Mononuclear cell (primary cell): ENCODE data around the gene SECISBP2L. TPM values are rescaled to one million over a fixed set of nuclear protein-coding genes. Genes with fewer than 3 reads are reported as not detected.
A peak's percentile ranks its signal among the peaks of the same experiment; 100 is the strongest.
"Not testable (repeated sequence)": the region's sequence is repeated elsewhere in the genome, so short reads cannot be mapped to it uniquely, and the experiment has no call there.

ENCODE experiments used
- H3K27me3 ChIP-seq: 2 replicates; pipeline ENCODE4 v1.6.0; 2011; ENCODE audit warnings: low read length, control low read depth; ENCODE audit not compliant: insufficient read depth
- H3K4me1 ChIP-seq: 2 replicates; pipeline ENCODE4 v1.5.1; 2011; ENCODE audit warnings: mild to moderate bottlenecking, low read length, control low read depth; ENCODE audit not compliant: insufficient read depth
- H3K4me3 ChIP-seq: 2 replicates; pipeline ENCODE4 v1.5.1; 2011; ENCODE audit warnings: mild to moderate bottlenecking, low read length, moderate library complexity
- H3K9me3 ChIP-seq: 2 replicates; pipeline ENCODE4 v1.5.1; 2011; ENCODE audit warnings: low read depth, mild to moderate bottlenecking, control low read depth, low read length
- total RNA-seq: library from RNA; depleted of rRNA; stranded (reverse); fragments of >200 nt; gene quantifications from one replicate; pipeline ENCODE4 v1.2.3, GENCODE V29; 2012

SECISBP2L gene
- total RNA-seq, 1 donor: 78.3 TPM

- Histone ChIP-seq H3K4me1 (no peaks in the 10 kb centered on the region), H3K9me3 (no peaks in the 10 kb centered on the region), H3K4me3 (no peak overlapping the region), H3K27me3 (no peaks in the 10 kb centered on the region)
These were observed 57.1 kb downstream of the SECISBP2L start for GRCh38 chr15:48989170-48989569.

- H3K27me3 ChIP-seq: no peaks in the 10 kb centered on the region
- H3K4me3 ChIP-seq: no peak overlapping the region
- no peaks in the 10 kb centered on the region for H3K4me1 ChIP-seq
- H3K9me3 ChIP-seq: no peaks in the 10 kb centered on the region
These were observed 59.1 kb downstream of the SECISBP2L start for GRCh38 chr15:48987142-48987541.

GRCh38 chr15:48986240-48986639 is 60.0 kb downstream of the SECISBP2L start:
- no peaks in the 10 kb centered on the region for H3K9me3 ChIP-seq
- H3K27me3 ChIP-seq: no peaks in the 10 kb centered on the region
- H3K4me1 ChIP-seq: no peaks in the 10 kb centered on the region
- H3K4me3 ChIP-seq: no peak overlapping the region

GRCh38 chr15:48985516-48985915 is 60.7 kb downstream of the SECISBP2L start:
- H3K9me3 ChIP-seq: no peaks in the 10 kb centered on the region
- no peaks in the 10 kb centered on the region for H3K4me1 ChIP-seq
- no peaks in the 10 kb centered on the region for H3K27me3 ChIP-seq
- H3K4me3 ChIP-seq: no peak overlapping the region

- Histone ChIP-seq H3K4me1 (no peaks in the 10 kb centered on the region), H3K27me3 (no peaks in the 10 kb centered on the region), H3K4me3 (no peak overlapping the region), H3K9me3 (no peaks in the 10 kb centered on the region)
These were observed 61.4 kb downstream of the SECISBP2L start for GRCh38 chr15:48984811-48985352.

- Histone ChIP-seq H3K4me1 (no peaks in the 10 kb centered on the region), H3K9me3 (no peaks in the 10 kb centered on the region), H3K27me3 (no peaks in the 10 kb centered on the region), H3K4me3 (no peak overlapping the region)
These were observed 62.1 kb downstream of the SECISBP2L start for GRCh38 chr15:48984021-48984710.

GRCh38 chr15:48983300-48983699 is 62.9 kb downstream of the SECISBP2L start:
- Histone ChIP-seq H3K4me1 (no peaks in the 10 kb centered on the region), H3K4me3 (no peak overlapping the region), H3K27me3 (no peaks in the 10 kb centered on the region), H3K9me3 (no peaks in the 10 kb centered on the region)

GRCh38 chr15:48981941-48982340 is 64.3 kb downstream of the SECISBP2L start:
- Histone ChIP-seq H3K4me3 (no peak overlapping the region), H3K9me3 (no peaks in the 10 kb centered on the region), H3K27me3 (no peaks in the 10 kb centered on the region), H3K4me1 (no peaks in the 10 kb centered on the region)

- H3K4me3 ChIP-seq: no peak overlapping the region
- H3K27me3 ChIP-seq: peaks cover 9% of the 10 kb centered on the region
- no peaks in the 10 kb centered on the region for H3K9me3 ChIP-seq
- peaks cover 10% of the 10 kb centered on the region for H3K4me1 ChIP-seq
These were observed 67.6 kb downstream of the SECISBP2L start for GRCh38 chr15:48978638-48979037.

GRCh38 chr15:48976444-48977088 is 69.7 kb downstream of the SECISBP2L start:
- Histone ChIP-seq H3K27me3 (peaks cover 9% of the 10 kb centered on the region), H3K9me3 (no peaks in the 10 kb centered on the region), H3K4me3 (no peak overlapping the region), H3K4me1 (peaks cover 10% of the 10 kb centered on the region)

- Histone ChIP-seq H3K27me3 (peaks cover 9% of the 10 kb centered on the region), H3K9me3 (no peaks in the 10 kb centered on the region), H3K4me1 (peaks cover 10% of the 10 kb centered on the region), H3K4me3 (peak overlapping the region; percentile 22)
These were observed 70.5 kb downstream of the SECISBP2L start for GRCh38 chr15:48975472-48976419.

- Histone ChIP-seq H3K9me3 (no peaks in the 10 kb centered on the region), H3K27me3 (peaks cover 9% of the 10 kb centered on the region), H3K4me3 (no peak overlapping the region), H3K4me1 (peaks cover 10% of the 10 kb centered on the region)
These were observed 71.4 kb downstream of the SECISBP2L start for GRCh38 chr15:48974882-48975281.

- no peaks in the 10 kb centered on the region for H3K9me3 ChIP-seq
- no peak overlapping the region for H3K4me3 ChIP-seq
- peaks cover 9% of the 10 kb centered on the region for H3K27me3 ChIP-seq
- H3K4me1 ChIP-seq: peaks cover 10% of the 10 kb centered on the region
These were observed 73.3 kb downstream of the SECISBP2L start for GRCh38 chr15:48972750-48973503.

- not testable (repeated sequence) for H3K27me3 ChIP-seq, H3K4me3 ChIP-seq, H3K9me3 ChIP-seq
- peaks cover 10% of the 10 kb centered on the region for H3K4me1 ChIP-seq
These were observed 75.3 kb downstream of the SECISBP2L start for GRCh38 chr15:48970926-48971325.
